Osteocyte (in vitro differentiated cells): ENCODE results near the gene DDX56. TPM values are rescaled to one million over a fixed set of nuclear protein-coding genes. Genes with fewer than 3 reads are reported as not detected.
A peak's percentile ranks its signal among the peaks of the same experiment; 100 is the strongest.

ENCODE experiments used
- DNase-seq: peaks from one replicate; pipeline ENCODE4 v3.0.0; 2021; ENCODE audit warnings: mixed read lengths; ENCODE audit not compliant: unreplicated experiment; ENCODE audit errors: extremely low spot score
- H3K27ac Mint-ChIP-seq: one replicate; pipeline ENCODE4 v1.8.0; 2021; ENCODE audit warnings: mild to moderate bottlenecking, mixed read lengths; ENCODE audit not compliant: unreplicated experiment
- H3K27me3 Mint-ChIP-seq: one replicate; pipeline ENCODE4 v1.8.0; 2021; ENCODE audit warnings: mixed read lengths; ENCODE audit not compliant: unreplicated experiment
- H3K36me3 Mint-ChIP-seq: one replicate; pipeline ENCODE4 v1.8.0; 2021; ENCODE audit warnings: mixed read lengths; ENCODE audit not compliant: unreplicated experiment
- H3K4me1 Mint-ChIP-seq: one replicate; pipeline ENCODE4 v1.8.0; 2021; ENCODE audit warnings: mixed read lengths; ENCODE audit not compliant: unreplicated experiment
- H3K4me3 Mint-ChIP-seq: one replicate; pipeline ENCODE4 v1.8.0; 2021; ENCODE audit warnings: mild to moderate bottlenecking, moderate library complexity, mixed read lengths; ENCODE audit not compliant: unreplicated experiment
- H3K9me3 Mint-ChIP-seq: one replicate; pipeline ENCODE4 v1.8.0; 2021; ENCODE audit warnings: mixed read lengths; ENCODE audit not compliant: unreplicated experiment
- total RNA-seq: library from RNA; stranded (reverse); gene quantifications from 2 replicates; pipeline ENCODE4 v1.2.1, GENCODE V29; 2021
- TF ChIP-seq, protein P1 (sequence below): fragments of 200-600 bp; sonication (generic); IDR thresholded peaks from 2 replicates; pipeline ENCODE4 v1.5.0; 2021; ENCODE audit warnings: antibody characterized with exemption, mild to moderate bottlenecking, moderate library complexity

The DDX56 gene
- total RNA-seq, 1 donor from 2014 or later: 67.0 TPM

DNA sequence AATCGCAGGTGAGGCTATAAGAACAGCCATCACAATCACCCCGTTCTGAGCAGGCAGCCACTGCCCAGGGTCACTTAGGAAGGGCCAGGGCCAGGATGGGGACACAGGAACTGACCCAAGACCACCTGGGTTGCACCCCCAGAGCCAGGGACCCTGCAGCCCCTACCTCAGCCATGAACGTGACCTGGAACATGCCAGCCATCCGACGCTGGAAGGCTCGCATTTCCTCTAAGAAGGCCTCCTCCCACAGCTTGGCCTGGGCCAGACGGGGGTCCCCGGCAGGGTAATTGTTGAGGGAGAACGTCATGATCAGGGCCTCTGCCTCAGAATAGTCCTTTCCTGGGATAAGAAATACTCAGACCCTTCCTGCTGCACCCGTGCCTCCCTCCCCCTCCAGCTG lies 37.6 kb downstream of the DDX56 start:
- peaks cover 6% of the 10 kb centered on the region for H3K27me3 Mint-ChIP-seq
- no peaks in the 10 kb centered on the region for H3K9me3 Mint-ChIP-seq
- TF ChIP-seq, protein P1, sequence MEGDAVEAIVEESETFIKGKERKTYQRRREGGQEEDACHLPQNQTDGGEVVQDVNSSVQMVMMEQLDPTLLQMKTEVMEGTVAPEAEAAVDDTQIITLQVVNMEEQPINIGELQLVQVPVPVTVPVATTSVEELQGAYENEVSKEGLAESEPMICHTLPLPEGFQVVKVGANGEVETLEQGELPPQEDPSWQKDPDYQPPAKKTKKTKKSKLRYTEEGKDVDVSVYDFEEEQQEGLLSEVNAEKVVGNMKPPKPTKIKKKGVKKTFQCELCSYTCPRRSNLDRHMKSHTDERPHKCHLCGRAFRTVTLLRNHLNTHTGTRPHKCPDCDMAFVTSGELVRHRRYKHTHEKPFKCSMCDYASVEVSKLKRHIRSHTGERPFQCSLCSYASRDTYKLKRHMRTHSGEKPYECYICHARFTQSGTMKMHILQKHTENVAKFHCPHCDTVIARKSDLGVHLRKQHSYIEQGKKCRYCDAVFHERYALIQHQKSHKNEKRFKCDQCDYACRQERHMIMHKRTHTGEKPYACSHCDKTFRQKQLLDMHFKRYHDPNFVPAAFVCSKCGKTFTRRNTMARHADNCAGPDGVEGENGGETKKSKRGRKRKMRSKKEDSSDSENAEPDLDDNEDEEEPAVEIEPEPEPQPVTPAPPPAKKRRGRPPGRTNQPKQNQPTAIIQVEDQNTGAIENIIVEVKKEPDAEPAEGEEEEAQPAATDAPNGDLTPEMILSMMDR: no peak
- no peaks in the 10 kb centered on the region for H3K36me3 Mint-ChIP-seq
- DNase-seq: no peak
- H3K4me1 Mint-ChIP-seq: no peaks in the 10 kb centered on the region
- H3K27ac Mint-ChIP-seq: no peak overlapping the region
- no peak overlapping the region for H3K4me3 Mint-ChIP-seq

DNA sequence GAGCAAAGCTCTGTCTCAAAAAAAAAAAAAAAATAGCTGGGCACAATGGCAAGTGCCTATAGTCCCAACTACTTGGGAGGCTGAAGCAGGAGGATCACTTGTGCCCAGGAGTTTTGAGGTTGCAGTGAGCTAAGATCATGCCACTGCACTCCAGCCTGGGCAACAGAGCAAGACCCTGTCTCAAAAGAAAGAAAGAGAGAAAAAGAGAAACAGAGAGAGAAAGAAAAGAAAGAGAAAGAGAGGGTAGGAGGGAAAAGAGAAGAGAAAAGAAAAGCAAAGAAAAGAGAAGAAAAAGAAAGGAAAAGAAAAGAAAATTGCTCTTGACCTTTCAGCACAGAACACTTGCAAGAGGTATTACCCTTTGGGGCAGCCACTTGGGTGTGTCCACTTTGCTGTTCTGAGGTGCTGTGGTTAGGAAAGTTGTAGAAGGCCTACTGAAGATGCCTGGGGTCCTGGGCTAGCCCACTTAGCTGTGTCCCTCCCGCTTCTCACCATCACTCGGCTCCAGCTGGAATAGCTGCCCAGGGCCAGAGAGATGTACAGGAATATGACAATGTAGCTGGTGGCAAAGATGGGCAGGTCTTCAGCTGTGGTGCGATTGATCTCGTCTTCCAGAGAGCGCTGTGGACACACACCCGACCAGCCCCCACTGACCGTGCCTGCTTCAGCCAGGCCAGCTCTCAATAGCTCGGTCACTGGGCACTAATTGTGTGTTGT lies 38.2 kb downstream of the DDX56 start:
- Mint-ChIP-seq H3K27ac (no peak overlapping the region), H3K4me3 (no peak overlapping the region), H3K9me3 (no peaks in the 10 kb centered on the region), H3K36me3 (no peaks in the 10 kb centered on the region), H3K27me3 (peaks cover 10% of the 10 kb centered on the region), H3K4me1 (no peaks in the 10 kb centered on the region)
- no peak for DNase-seq
- TF ChIP-seq, protein P1: no peak

DNA sequence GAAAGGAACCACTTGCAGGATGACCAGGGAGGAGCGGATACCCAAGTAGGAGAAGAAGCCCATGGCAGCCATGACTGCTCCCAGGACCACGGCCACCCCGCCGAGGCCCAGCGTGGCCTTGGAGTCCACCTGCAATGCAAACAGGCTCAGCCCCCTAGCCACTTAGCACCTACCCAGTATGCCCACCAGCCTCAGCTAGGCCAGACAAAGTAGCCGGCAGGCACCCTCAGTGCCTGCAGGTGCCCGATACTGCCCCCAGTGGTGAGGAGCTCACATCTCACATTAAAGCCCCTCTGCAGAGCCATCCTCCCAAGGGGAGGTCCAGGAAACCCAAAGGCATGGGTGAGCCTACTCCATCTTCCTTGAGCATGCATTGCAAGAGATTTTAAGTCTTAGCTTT lies 39.2 kb downstream of the DDX56 start:
- H3K9me3 Mint-ChIP-seq: no peaks in the 10 kb centered on the region
- no peak overlapping the region for H3K4me3 Mint-ChIP-seq
- H3K27me3 Mint-ChIP-seq: peaks cover 10% of the 10 kb centered on the region
- no peak overlapping the region for H3K27ac Mint-ChIP-seq
- H3K4me1 Mint-ChIP-seq: no peaks in the 10 kb centered on the region
- TF ChIP-seq, protein P1: peak; percentile 52
- H3K36me3 Mint-ChIP-seq: no peaks in the 10 kb centered on the region
- DNase-seq: no peak

DNA sequence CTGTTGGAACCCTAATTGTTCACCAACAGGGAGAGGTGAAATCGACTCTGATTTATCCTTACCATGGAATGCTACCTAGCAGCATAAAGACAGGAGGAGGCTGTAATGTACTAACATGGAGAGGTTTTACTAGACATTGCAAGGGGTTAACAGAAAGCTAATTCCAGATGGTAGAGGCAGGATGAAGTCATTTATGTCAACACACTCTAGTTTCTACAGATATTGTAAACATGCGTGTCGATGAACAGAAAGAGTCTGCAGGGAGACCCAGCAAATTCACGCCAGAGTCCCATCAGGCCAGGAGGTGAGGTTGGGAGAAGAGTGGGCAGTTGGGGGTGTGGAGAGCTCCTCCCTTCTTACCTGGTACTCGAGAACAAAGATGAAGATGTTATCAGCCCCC lies 39.6 kb downstream of the DDX56 start:
- no peak overlapping the region for H3K4me3 Mint-ChIP-seq
- no peaks in the 10 kb centered on the region for H3K4me1 Mint-ChIP-seq
- peaks cover 11% of the 10 kb centered on the region for H3K27me3 Mint-ChIP-seq
- no peak overlapping the region for H3K27ac Mint-ChIP-seq
- DNase-seq: no peak
- H3K36me3 Mint-ChIP-seq: no peaks in the 10 kb centered on the region
- TF ChIP-seq, protein P1: no peak
- H3K9me3 Mint-ChIP-seq: no peaks in the 10 kb centered on the region

DNA sequence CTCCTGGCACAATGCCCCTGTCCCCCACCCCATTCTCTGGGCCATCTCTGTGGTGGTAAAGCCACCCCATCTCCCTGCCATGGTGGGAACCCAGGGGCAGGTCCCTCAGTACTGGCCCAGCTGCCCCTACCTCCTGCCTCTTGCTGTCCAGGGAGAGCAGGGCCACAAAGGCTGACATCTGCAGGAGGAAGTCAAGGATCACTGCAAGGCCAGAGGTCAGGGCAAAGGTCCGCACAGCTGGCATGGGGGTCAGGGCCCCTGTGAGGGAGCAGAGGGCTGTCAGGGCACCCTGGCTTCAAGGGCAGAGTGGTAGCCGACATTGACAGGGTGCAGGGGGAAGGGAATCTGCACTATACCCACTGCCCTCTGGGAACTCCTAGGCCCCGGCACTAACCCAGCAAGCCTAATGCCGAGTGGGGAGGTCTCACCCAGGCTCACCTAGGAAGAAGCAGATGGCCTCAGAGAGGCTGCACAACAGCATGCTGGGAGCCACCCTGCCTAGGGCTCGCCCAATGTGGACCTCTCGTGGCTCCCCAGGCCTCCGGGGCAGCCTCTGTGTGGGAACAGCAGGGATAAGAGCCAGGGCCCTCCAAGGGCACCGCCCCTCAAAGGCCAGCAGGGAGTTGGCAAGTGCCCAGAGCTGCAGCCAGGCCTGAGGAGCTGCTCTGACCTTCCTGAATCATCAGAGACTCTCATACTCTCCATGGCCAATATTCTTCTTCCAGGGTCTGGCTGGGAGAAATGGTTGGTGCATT lies 40.2 kb downstream of the DDX56 start:
- H3K27ac Mint-ChIP-seq: no peak overlapping the region
- H3K36me3 Mint-ChIP-seq: no peaks in the 10 kb centered on the region
- H3K27me3 Mint-ChIP-seq: peaks cover 13% of the 10 kb centered on the region
- no peak for DNase-seq
- H3K9me3 Mint-ChIP-seq: no peaks in the 10 kb centered on the region
- no peaks in the 10 kb centered on the region for H3K4me1 Mint-ChIP-seq
- TF ChIP-seq, protein P1: no peak
- no peak overlapping the region for H3K4me3 Mint-ChIP-seq
